Endothelial cell of umbilical vein (primary cell): ENCODE results near the gene RARRES1. TPM values are rescaled to one million over a fixed set of nuclear protein-coding genes. Genes with fewer than 3 reads are reported as not detected.

Source experiments
- BruUV-seq: library from RNA; stranded (reverse); fragments of 400-500 nt; replicated peaks from 2 replicates; lab custom pipeline; 2021; lab: Mats Ljungman, UMichigan
- CTCF ChIA-PET: fragments of 300-600, 350-600 bp; sonication (Branson Sonifier 250); formaldehyde crosslinking; loops from one replicate; lab custom pipeline; 2021; ENCODE audit warnings: antibody characterized with exemption, inconsistent platforms; lab: Charles Lee
- POLR2A ChIA-PET: fragments of 300-600, 350-600 bp; sonication (Branson Sonifier 250); formaldehyde crosslinking; loops from one replicate; lab custom pipeline; 2021; ENCODE audit warnings: antibody characterized with exemption, inconsistent platforms; lab: Charles Lee
- DNase-seq: peaks from one replicate; pipeline ENCODE4 v3.0.0-alpha.2; 2011; ENCODE audit warnings: low read depth, low spot score
- FAIRE-seq: peaks from 2 replicates; lab custom pipeline; 2011; peaks lifted over from hg19 to GRCh38; lab: Jason Lieb, UNC
- H2AFZ ChIP-seq: 2 replicates; pipeline ENCODE4 v1.6.0; 2012; ENCODE audit warnings: low read depth, low read length, control low read depth, inconsistent platforms
- H3K27ac ChIP-seq: 2 replicates; pipeline ENCODE4 v1.5.1; 2011; ENCODE audit warnings: low read depth, mild to moderate bottlenecking, control low read depth, low read length, moderate library complexity; ENCODE audit not compliant: insufficient read depth
- H3K27me3 ChIP-seq, 2 experiments: 2 replicates each; pipeline versions ENCODE4 v1.6.0 to v1.6.1; 2011; ENCODE audit warnings: low read length in 2 of 2, mixed read lengths in 1 of 2; ENCODE audit not compliant: control insufficient read depth in 2 of 2, insufficient read depth in 2 of 2
- H3K36me3 ChIP-seq, 2 experiments: 2 replicates in 1 of 2; 3 replicates in 1 of 2; pipeline ENCODE4 v1.5.1; 2011; ENCODE audit warnings: low read length in 2 of 2, mild to moderate bottlenecking in 1 of 2, moderate library complexity in 1 of 2; ENCODE audit not compliant: control insufficient read depth in 2 of 2, insufficient read depth in 2 of 2; ENCODE audit errors: extremely low read depth in 1 of 2
- H3K4me1 ChIP-seq: 3 replicates; pipeline ENCODE4 v1.5.1; 2011; ENCODE audit warnings: mild to moderate bottlenecking, low read length; ENCODE audit not compliant: control insufficient read depth, insufficient read depth; ENCODE audit errors: extremely low read depth
- H3K4me2 ChIP-seq: 2 replicates; pipeline ENCODE4 v1.6.1; 2011; ENCODE audit warnings: low read length, control low read depth, mixed read lengths; ENCODE audit not compliant: insufficient read depth
- H3K4me3 ChIP-seq, 3 experiments: fragments of 200-600 bp in 1 of 3; sonication (generic), shearing (Covaris generic) in 1 of 3; replicated peaks in 1 of 3; 2 replicates each; pipeline ENCODE4 v1.5.1; 2011 to 2016; ENCODE audit warnings: control low read depth in 3 of 3, low read length in 3 of 3, mild to moderate bottlenecking in 2 of 3, inconsistent platforms in 1 of 3, low read depth in 1 of 3, moderate library complexity in 1 of 3; ENCODE audit not compliant: insufficient read depth in 1 of 3
- H3K79me2 ChIP-seq: 2 replicates; pipeline ENCODE4 v1.6.0; 2012; ENCODE audit warnings: low read length, inconsistent platforms; ENCODE audit not compliant: control insufficient read depth, insufficient read depth
- H3K9ac ChIP-seq: replicated peaks from 2 replicates; pipeline ENCODE3; 2011; ENCODE audit warnings: low read length, control low read depth; ENCODE audit not compliant: insufficient read depth; ENCODE audit errors: extremely low read depth
- H3K9me1 ChIP-seq: replicated peaks from 3 replicates; pipeline ENCODE4 v1.6.0; 2011; ENCODE audit warnings: mild to moderate bottlenecking, low read length; ENCODE audit not compliant: control insufficient read depth, insufficient read depth; ENCODE audit errors: extremely low read depth
- H3K9me3 ChIP-seq: replicated peaks from 2 replicates; pipeline ENCODE4 v1.5.1; 2012; ENCODE audit warnings: low read length, inconsistent platforms; ENCODE audit not compliant: control insufficient read depth, insufficient read depth
- H4K20me1 ChIP-seq: replicated peaks from 2 replicates; pipeline ENCODE3; 2011; ENCODE audit warnings: mild to moderate bottlenecking, low read length; ENCODE audit not compliant: control insufficient read depth, insufficient read depth; ENCODE audit errors: extremely low read depth
- CTCF ChIP-seq, 2 donors: IDR thresholded peaks; 1 replicate in 1 of 2; 2 replicates in 1 of 2; pipeline ENCODE4 v1.5.1; 2011; ENCODE audit warnings: low read length in 2 of 2, mild to moderate bottlenecking in 2 of 2, moderate library complexity in 2 of 2, control low read depth in 1 of 2, inconsistent platforms in 1 of 2, low read depth in 1 of 2; ENCODE audit not compliant: insufficient read depth in 1 of 2; ENCODE audit errors: extremely low read depth in 1 of 2
- FOS ChIP-seq: IDR thresholded peaks from 2 replicates; pipeline ENCODE4 v1.6.1; 2011; ENCODE audit warnings: mild to moderate bottlenecking, low read length, moderate library complexity, borderline replicate concordance; ENCODE audit not compliant: insufficient read depth
- GATA2 ChIP-seq: IDR thresholded peaks from 2 replicates; pipeline ENCODE4 v1.7.0; 2011; ENCODE audit warnings: low read depth, mild to moderate bottlenecking, moderate library complexity, mixed read lengths, low read length; ENCODE audit not compliant: insufficient read length, insufficient read depth
- JUN ChIP-seq: IDR thresholded peaks from 2 replicates; pipeline ENCODE4 v1.6.1; 2011; ENCODE audit warnings: borderline replicate concordance, low read depth; ENCODE audit not compliant: insufficient read length, insufficient read depth
- dilution Hi-C: fragments of 300-500 bp; cut with MboI; formaldehyde crosslinking; loops from one replicate; pipeline ENCODE4 v1.15.0; 2019; ENCODE audit warnings: low sequenced_read_pairs; ENCODE audit not compliant: extremely low pct_ligation_motif_present
- intact Hi-C: fragments of 100-400 bp; cut with micrococcal nuclease; formaldehyde crosslinking; loops from one replicate; pipeline ENCODE4 v1.10.0; 2022
- polyA plus RNA-seq, 4 experiments: library from polyadenylated mRNA; depleted of rRNA in 3 of 4; stranded (reverse) in 3 of 4; unstranded in 1 of 4; fragments of >200 nt; gene quantifications; 2 replicates each; pipeline versions ENCODE4 v1.2.1 to v1.2.3, GENCODE V29; 2011 to 2012; ENCODE audit warnings: missing spikeins in 1 of 4
- total RNA-seq: library from RNA; stranded (reverse); gene quantifications from 2 replicates; pipeline ENCODE4 v1.2.3, GENCODE V29; 2021

Gene RARRES1
- total and polyA plus RNA-seq, 2 donors (not counting 3 experiments of a cell fraction or from before 2014, with no cell fraction given), result 0.98 to 1.5 TPM

GRCh38 chr3:158701420-158702065 lies 30.7 kb downstream of the RARRES1 start:
- no peaks in the 10 kb centered on the region for H3K9me1 ChIP-seq
- peak overlapping the region; percentile 83 for H3K27ac ChIP-seq
- peaks cover 54% of the 10 kb centered on the region for H3K4me1 ChIP-seq
- dilution Hi-C loops (no loop called here), intact Hi-C loops (loop anchor here (2.0 to 5.0 kb wide), 2 partner anchors 17 to 39 kb away; no protein-coding TSS in a partner anchor)
- H3K4me3 ChIP-seq, result no peak overlapping the region
- peak overlapping the region; percentile 44 for H3K9ac ChIP-seq
- DNase-seq (peak; percentile 63), FAIRE-seq (peak; percentile 35)
- H3K27me3 ChIP-seq, result no peaks in the 10 kb centered on the region
- H3K36me3 ChIP-seq, result no peaks in the 10 kb centered on the region
- ChIA-PET POLR2A (interaction anchor here (1.4 kb wide), 1 partner anchor 17 kb away, joined by 4 read pairs; no protein-coding TSS in a partner anchor), CTCF (interaction anchor here (0.9 to 4.2 kb wide), 8 partner anchors 11 to 90 kb away, joined by 3 to 36 read pairs (median 5); no protein-coding TSS in a partner anchor)
- TF ChIP-seq JUN (peak; percentile 14), GATA2 (peak; percentile 44), CTCF (IDR thresholded peaks at IDR 0.05; ENCODE audit: extremely low read depth in 1 of 2, insufficient read depth in 1 of 2, low read depth in 1 of 2, low read length in 2 of 2) (no peak), FOS (peak; percentile 74)
- H3K9me3 ChIP-seq, result no peaks in the 10 kb centered on the region
- H3K79me2 ChIP-seq, result peaks cover 3% of the 10 kb centered on the region
- no peak overlapping the region for H2AFZ ChIP-seq
- H4K20me1 ChIP-seq, result no peaks in the 10 kb centered on the region
- peak overlapping the region; percentile 74 for H3K4me2 ChIP-seq
- no TSS peak for BruUV-seq
